Heart left ventricle (tissue), 16 donors: ENCODE results near the gene RGSL1. TPM values are rescaled to one million over a fixed set of nuclear protein-coding genes. Genes with fewer than 3 reads are reported as not detected.

ENCODE experiments used
- ATAC-seq, 4 donors: fragments of 200-7000 bp; cut with Tn5 transposase; one replicate each; pipeline ENCODE4 v1.9.1; 2020 to 2022; ENCODE audit warnings: moderate library complexity in 4 of 4, mild to moderate bottlenecking in 3 of 4, moderate number of reproducible peaks in 1 of 4
- DNase-seq, 5 donors: peaks; one replicate each; pipeline ENCODE4 v3.0.0-alpha.2; 2020
- H3K27ac ChIP-seq, 12 donors: fragments of 200-600 bp; sonication (generic) in 4 of 12; one replicate each; pipeline versions ENCODE4 v1.5.0 to v1.8.0; 2016 to 2022; ENCODE audit warnings: mild to moderate bottlenecking in 2 of 12
- H3K27me3 ChIP-seq, 9 donors: fragments of 200-600 bp; sonication (generic) in 2 of 9; one replicate each; pipeline versions ENCODE4 v1.5.1 to v1.8.0; 2016 to 2022; ENCODE audit warnings: mild to moderate bottlenecking in 3 of 9
- H3K36me3 ChIP-seq, 9 donors: fragments of 200-600 bp; sonication (generic) in 2 of 9; one replicate each; pipeline versions ENCODE4 v1.5.0 to v1.8.0; 2018 to 2022; ENCODE audit warnings: mild to moderate bottlenecking in 2 of 9
- H3K4me1 ChIP-seq, 12 donors: fragments of 200-600 bp; sonication (generic) in 4 of 12; one replicate each; pipeline versions ENCODE4 v1.5.0 to v1.8.0; 2016 to 2022; ENCODE audit warnings: mild to moderate bottlenecking in 3 of 12
- H3K4me3 ChIP-seq, 12 donors: fragments of 200-600 bp; sonication (generic) in 4 of 12; one replicate each; pipeline versions ENCODE4 v1.5.0 to v1.8.0; 2017 to 2022; ENCODE audit warnings: mild to moderate bottlenecking in 9 of 12, moderate library complexity in 4 of 12
- H3K9me3 ChIP-seq, 12 donors: fragments of 200-600 bp; sonication (generic) in 4 of 12; one replicate each; pipeline versions ENCODE4 v1.5.0 to v1.8.0; 2016 to 2022; ENCODE audit warnings: mild to moderate bottlenecking in 1 of 12
- CTCF ChIP-seq, 12 donors: fragments of 200-600 bp; sonication (generic) in 4 of 12; IDR thresholded peaks; one replicate each; pipeline versions ENCODE4 v1.5.0 to v1.8.0; 2018 to 2022; ENCODE audit warnings: antibody characterized with exemption in 12 of 12, mild to moderate bottlenecking in 5 of 12
- POLR2A ChIP-seq, 2 donors: fragments of 450-650 bp; IDR thresholded peaks; one replicate each; pipeline ENCODE4 v1.6.1; 2017; ENCODE audit warnings: antibody characterized with exemption in 2 of 2, mild to moderate bottlenecking in 2 of 2, moderate library complexity in 2 of 2
- WGBS, 4 donors: extraction: QIAGEN DNeasy Blood & Tissue Kit in 2 of 4; methylation state at CpG; one replicate each; pipeline versions ENCODE4 v1.1.5 to v1.1.7; 2013 to 2018; 5-methylcytosine and 5-hydroxymethylcytosine counted together
- intact Hi-C, 10 donors: fragments of 100-400 bp; cut with DNase I; formaldehyde crosslinking; loops; one replicate each; pipeline versions ENCODE4 v1.11.1 to v1.14.2; 2022
- polyA plus RNA-seq, 2 donors: library from polyadenylated mRNA; stranded (reverse); fragments of 200-250 nt; gene quantifications; one replicate each; pipeline ENCODE4 v1.2.3, GENCODE V29; 2013
- total RNA-seq, 9 donors: library from RNA; depleted of rRNA in 2 of 9; stranded (reverse); fragments of >200 nt in 2 of 9; fragmentation: NEBNext Ultra II Directional in 3 of 9; extraction: Animal tissue kit (Norgen Biotek cat#: 25700) in 3 of 9; gene quantifications; one replicate each; pipeline versions ENCODE4 v1.1.0 to v1.2.4, GENCODE V29; 2016 to 2023
- donor health status: ischemic (EF 13 %, LVEDD 7.1; RV severe dilation, severe dysfunction).
- donor health status: healthy with polysubstance abuse.
- donor health status: DM: no; HTN: yes; CAD: no.
- donor health status: DM: no; HTN: no; CAD: no.
- donor health status: ischemic (EF 25% LVEDD 6.9; RV normal size, moderate dysfunction).
- donor health status: ischemic (EF 25% LVEDD 5.7; RV mildly dilated, moderate dysfunction).
- donor health status: healthy.
- donor health status: DM: yes; HTN: yes; CAD: no.
- donor health status: ischemic (EF 35%, LVEDD 5.7; RV mildly dilated, moderate dysfunction).
- donor health status: nonischemic (EF 11% LVEDD 7.7; RV severe dilation, severe dysfunction).
- donor health status: DM: yes; HTN: yes; CAD: no.
- donor health status: PGD.
- donor health status: ischemic (EF 29% LVEDD 5.4; RV normal size, mild dysfunction).
- donor health status: nonischemic (EF 23%, LVEDD 6.1; RV moderate dilation, normal function).

The RGSL1 gene
- total and polyA plus RNA-seq, 11 donors, result not detected

GRCh38 chr1:182410620-182411273, 39.2 kb upstream of the RGSL1 start:
- peaks cover 0 to 6% (median 0%) of the 10 kb centered on the region in 12 donors for H3K9me3 ChIP-seq
- H3K27me3 ChIP-seq, result peaks cover 0 to 17% (median 0%) of the 10 kb centered on the region in 9 donors
- H3K4me1 ChIP-seq, result peaks cover 0 to 10% (median 3%) of the 10 kb centered on the region in 12 donors
- ATAC-seq (peak; percentile 89 to 98 (median 96)), DNase-seq (no peak)
- 11 to 24% (median 23%) methylated on average over 1 of the region's 1 CpG for WGBS, 4 donors
- intact Hi-C loops, result no loop called here
- no peak for TF ChIP-seq CTCF (IDR thresholded peaks at IDR 0.05)
- TF ChIP-seq POLR2A (IDR thresholded peaks at IDR 0.05), result no peak
- H3K36me3 ChIP-seq, result no peaks in the 10 kb centered on the region
- H3K27ac ChIP-seq, result peak overlapping the region in 5 of 12 donors; percentile 10 to 67 (median 33)
- H3K4me3 ChIP-seq, result no peak overlapping the region

- 87 to 94% (median 88%) methylated on average over 3 of the region's 3 CpGs for WGBS, 4 donors
- no peaks in the 10 kb centered on the region for H3K36me3 ChIP-seq
Measured at GRCh38 chr1:182413486-182413885, 36.5 kb upstream of the RGSL1 start.

DNA sequence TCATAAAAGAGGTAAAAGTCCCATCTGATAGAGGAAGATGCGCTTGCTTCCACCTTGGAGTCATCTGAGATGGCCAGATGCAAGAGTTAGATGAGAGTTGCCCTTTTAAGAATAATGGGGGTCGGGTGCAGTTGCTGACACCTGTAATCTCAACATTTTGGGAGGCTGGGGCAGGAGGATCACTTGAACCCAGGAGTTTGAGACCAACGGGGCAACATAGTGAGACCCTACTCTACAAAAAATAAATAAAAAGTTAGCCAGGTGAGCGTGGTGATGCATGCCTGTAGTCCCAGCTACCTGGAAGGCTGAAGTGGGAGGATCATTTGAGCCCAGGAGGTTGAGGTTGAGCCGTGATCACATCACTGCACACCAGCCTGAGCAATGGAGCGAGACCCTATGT, 36.0 kb upstream of the RGSL1 start:
- DNase-seq (no peak), ATAC-seq (no peak)
- peaks cover 0 to 10% (median 3%) of the 10 kb centered on the region in 12 donors for H3K4me1 ChIP-seq
- peaks cover 0 to 10% (median 0%) of the 10 kb centered on the region in 9 donors for H3K27me3 ChIP-seq
- intact Hi-C loops, result no loop called here
- H3K27ac ChIP-seq, result no peak overlapping the region
- H3K4me3 ChIP-seq, result no peak overlapping the region
- 86 to 93% (median 90%) methylated on average over 6 of the region's 6 CpGs for WGBS, 4 donors
- TF ChIP-seq POLR2A (IDR thresholded peaks at IDR 0.05) (no peak), CTCF (IDR thresholded peaks at IDR 0.05) (no peak)
- H3K36me3 ChIP-seq, result no peaks in the 10 kb centered on the region
- no peaks in the 10 kb centered on the region for H3K9me3 ChIP-seq

More at GRCh38 chr1:182413486-182413885, 36.5 kb upstream of the RGSL1 start:
- TF ChIP-seq CTCF (IDR thresholded peaks at IDR 0.05) (no peak), POLR2A (IDR thresholded peaks at IDR 0.05) (no peak)
- H3K4me3 ChIP-seq, result no peak overlapping the region
- no peak overlapping the region for H3K27ac ChIP-seq
- ATAC-seq (no peak), DNase-seq (no peak)
- peaks cover 0 to 13% (median 0%) of the 10 kb centered on the region in 9 donors for H3K27me3 ChIP-seq
- no peaks in the 10 kb centered on the region for H3K9me3 ChIP-seq
- peaks cover 0 to 10% (median 3%) of the 10 kb centered on the region in 12 donors for H3K4me1 ChIP-seq
- intact Hi-C loops, result no loop called here

GRCh38 chr1:182415789-182416188, 34.2 kb upstream of the RGSL1 start:
- WGBS, 4 donors, result 65 to 82% (median 73%) methylated on average over 1 of the region's 1 CpG
- intact Hi-C loops, result no loop called here
- TF ChIP-seq CTCF (IDR thresholded peaks at IDR 0.05) (no peak), POLR2A (IDR thresholded peaks at IDR 0.05) (no peak)
- Histone ChIP-seq H3K27me3 (peaks cover 0 to 10% (median 0%) of the 10 kb centered on the region in 9 donors), H3K9me3 (no peaks in the 10 kb centered on the region), H3K36me3 (no peaks in the 10 kb centered on the region), H3K27ac (no peak overlapping the region), H3K4me1 (peaks cover 0 to 5% (median 1%) of the 10 kb centered on the region in 12 donors), H3K4me3 (no peak overlapping the region)
- ATAC-seq (no peak), DNase-seq (no peak)
